HG03064 (cell line): ENCODE measurements around the gene ZNF763.
"Not testable (repeated sequence)": the region's sequence is repeated elsewhere in the genome, so short reads cannot be mapped to it uniquely, and the experiment has no call there.

Experiments used
- ATAC-seq: cut with Tn5 transposase; IDR thresholded peaks from one replicate; pipeline ENCODE4 v1.9.1; 2021; ENCODE audit warnings: low read depth; ENCODE audit not compliant: unreplicated experiment

The ZNF763 gene

GRCh38 chr19:11964858-11965645 is at the start of gene ZNF763:
Gene ZNF763, plus strand, starts transcription at chr19:11965040. Its CDS starts 169 bp downstream, at chr19:11965209.
- ATAC-seq: peak; percentile 77

- ATAC-seq: no peak
Measured at GRCh38 chr19:11921852-11922495, 42.9 kb upstream of the ZNF763 start.

- peak; percentile 71 for ATAC-seq
Measured at GRCh38 chr19:11924886-11925650, 39.8 kb upstream of the ZNF763 start, which contains the start of gene ZNF700. Gene ZNF700, plus strand, starts transcription at chr19:11925107. Its CDS starts 104 bp downstream, at chr19:11925211.

- not testable (repeated sequence) for ATAC-seq
Measured at GRCh38 chr19:11925651-11926187, 39.1 kb upstream of the ZNF763 start.

- ATAC-seq: no peak
Measured at GRCh38 chr19:11927227-11927626, 37.6 kb upstream of the ZNF763 start.

- ATAC-seq: no peak
Measured at GRCh38 chr19:11931051-11931450, 33.8 kb upstream of the ZNF763 start.

- ATAC-seq: no peak
Measured at GRCh38 chr19:11931513-11931912, 33.3 kb upstream of the ZNF763 start.

- ATAC-seq: not testable (repeated sequence)
Measured at GRCh38 chr19:11935829-11936228, 29.0 kb upstream of the ZNF763 start.

GRCh38 chr19:11938383-11938782 is 26.5 kb upstream of the ZNF763 start:
- ATAC-seq: not testable (repeated sequence)

GRCh38 chr19:11941361-11941887 is 23.4 kb upstream of the ZNF763 start:
- not testable (repeated sequence) for ATAC-seq

- ATAC-seq: no peak
Measured at GRCh38 chr19:11942008-11942842, 22.6 kb upstream of the ZNF763 start.

- ATAC-seq: no peak
Measured at GRCh38 chr19:11942843-11943108, 22.1 kb upstream of the ZNF763 start.

GRCh38 chr19:11944656-11945055 is 20.2 kb upstream of the ZNF763 start:
- ATAC-seq: no peak

- ATAC-seq: no peak
Measured at GRCh38 chr19:11948646-11949045, 16.2 kb upstream of the ZNF763 start.

GRCh38 chr19:11949201-11949600 is 15.6 kb upstream of the ZNF763 start:
- no peak for ATAC-seq

- not testable (repeated sequence) for ATAC-seq
Measured at GRCh38 chr19:11949614-11950080, 15.2 kb upstream of the ZNF763 start.

GRCh38 chr19:11950312-11950711 is 14.5 kb upstream of the ZNF763 start:
- no peak for ATAC-seq

- no peak for ATAC-seq
Measured at GRCh38 chr19:11963566-11964355, 1.1 kb upstream of the ZNF763 start.

- ATAC-seq: no peak
Measured at GRCh38 chr19:11964496-11964857, 363 bp upstream of the ZNF763 start.
